H1 (cell line): Measurements from ENCODE around the gene HS3ST3B1.

Experiments used
- EP300 ChIP-seq, 2 experiments: IDR thresholded peaks; 1 replicate in 1 of 2; 2 replicates in 1 of 2; pipeline ENCODE4 v1.6.1; 2011 to 2012; ENCODE audit warnings: low read depth in 2 of 2, low read length in 2 of 2, mild to moderate bottlenecking in 2 of 2, borderline replicate concordance in 1 of 2, inconsistent platforms in 1 of 2, moderate library complexity in 1 of 2
- EZH2 ChIP-seq: fragments of 200-600 bp; sonication (generic); IDR thresholded peaks from 2 replicates; pipeline ENCODE4 v1.7.1; 2012; ENCODE audit warnings: low read depth, mild to moderate bottlenecking, moderate library complexity, low read length, inconsistent platforms; ENCODE audit not compliant: severe bottlenecking
- GTF2F1 ChIP-seq: IDR thresholded peaks from 2 replicates; pipeline ENCODE4 v1.6.1; 2012; ENCODE audit warnings: low read depth, low read length, improper control_type of control experiment, borderline replicate concordance
- HDAC6 ChIP-seq: IDR thresholded peaks from one replicate; pipeline ENCODE4 v1.7.1; 2012; ENCODE audit warnings: low read depth, mild to moderate bottlenecking, inconsistent platforms, low read length, moderate library complexity
- JUN ChIP-seq: IDR thresholded peaks from 2 replicates; pipeline ENCODE4 v1.6.1; 2011; ENCODE audit warnings: low read depth, mild to moderate bottlenecking, improper control_type of control experiment, low read length
- JUND ChIP-seq: IDR thresholded peaks from 2 replicates; pipeline ENCODE4 v1.6.1; 2011; ENCODE audit warnings: mild to moderate bottlenecking, improper control_type of control experiment, low read length
- KDM5A ChIP-seq: fragments of 200-600 bp; IDR thresholded peaks from 2 replicates; pipeline ENCODE4 v1.7.1; 2012; ENCODE audit warnings: mild to moderate bottlenecking, low read length, inconsistent platforms, mixed read lengths
- MAX ChIP-seq: IDR thresholded peaks from 2 replicates; pipeline ENCODE4 v1.6.1; 2012; ENCODE audit warnings: inconsistent platforms
- POLR2A ChIP-seq, 2 experiments: IDR thresholded peaks; 1 replicate in 1 of 2; 2 replicates in 1 of 2; pipeline ENCODE4 v1.6.1; 2011; ENCODE audit warnings: low read depth in 2 of 2, low read length in 2 of 2, mild to moderate bottlenecking in 2 of 2; ENCODE audit errors: control extremely low read depth in 1 of 2
- SUZ12 ChIP-seq: fragments of 200-600 bp; sonication (generic); IDR thresholded peaks from 2 replicates; pipeline ENCODE4 v1.6.1; 2012; ENCODE audit warnings: mild to moderate bottlenecking, inconsistent platforms, low read length, moderate library complexity, mixed read lengths
- USF2 ChIP-seq: IDR thresholded peaks from 2 replicates; pipeline ENCODE4 v1.6.1; 2011; ENCODE audit warnings: low read length, improper control_type of control experiment
- YY1 ChIP-seq: IDR thresholded peaks from 2 replicates; pipeline ENCODE4 v1.6.1; 2011; ENCODE audit warnings: low read depth, mild to moderate bottlenecking, low read length
- TF ChIP-seq, protein P1 (sequence below), 3 experiments: IDR thresholded peaks; 1 replicate in 2 of 3; 2 replicates in 1 of 3; pipeline versions ENCODE4 v1.5.1 to v1.6.1; 2011; ENCODE audit warnings: low read length in 3 of 3, mild to moderate bottlenecking in 3 of 3, inconsistent platforms in 2 of 3, low read depth in 1 of 3, moderate library complexity in 1 of 3; ENCODE audit not compliant: insufficient read depth in 1 of 3; ENCODE audit errors: control extremely low read depth in 1 of 3

DNA sequence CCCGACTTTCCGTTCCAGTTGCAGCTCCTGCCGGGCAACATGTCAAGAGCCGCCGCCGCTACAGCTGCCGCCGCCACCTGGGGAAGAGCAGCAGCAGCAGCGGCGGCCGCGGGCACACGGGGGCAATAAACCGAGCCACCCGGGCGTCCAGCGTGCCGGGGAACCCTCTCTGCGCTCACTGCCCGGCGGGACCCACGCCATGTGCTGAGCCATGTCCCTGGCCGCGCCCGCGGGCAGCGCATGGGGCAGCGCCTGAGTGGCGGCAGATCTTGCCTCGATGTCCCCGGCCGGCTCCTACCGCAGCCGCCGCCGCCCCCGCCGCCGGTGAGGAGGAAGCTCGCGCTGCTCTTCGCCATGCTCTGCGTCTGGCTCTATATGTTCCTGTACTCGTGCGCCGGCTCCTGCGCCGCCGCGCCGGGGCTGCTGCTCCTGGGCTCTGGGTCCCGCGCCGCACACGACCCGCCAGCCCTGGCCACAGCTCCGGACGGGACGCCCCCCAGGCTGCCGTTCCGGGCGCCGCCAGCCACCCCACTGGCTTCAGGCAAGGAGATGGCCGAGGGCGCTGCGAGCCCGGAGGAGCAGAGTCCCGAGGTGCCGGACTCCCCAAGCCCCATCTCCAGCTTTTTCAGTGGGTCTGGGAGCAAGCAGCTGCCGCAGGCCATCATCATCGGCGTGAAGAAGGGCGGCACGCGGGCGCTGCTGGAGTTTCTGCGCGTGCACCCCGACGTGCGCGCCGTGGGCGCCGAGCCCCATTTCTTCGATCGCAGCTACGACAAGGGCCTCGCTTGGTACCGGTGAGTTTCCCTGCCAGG lies 604 bp downstream of the HS3ST3B1 start:
- TF ChIP-seq KDM5A, result no peak
- peak; percentile 13 for TF ChIP-seq EZH2
- TF ChIP-seq SUZ12, result peak; percentile 37; the same call in 1 of the 2 replicates
- TF ChIP-seq, protein P1, sequence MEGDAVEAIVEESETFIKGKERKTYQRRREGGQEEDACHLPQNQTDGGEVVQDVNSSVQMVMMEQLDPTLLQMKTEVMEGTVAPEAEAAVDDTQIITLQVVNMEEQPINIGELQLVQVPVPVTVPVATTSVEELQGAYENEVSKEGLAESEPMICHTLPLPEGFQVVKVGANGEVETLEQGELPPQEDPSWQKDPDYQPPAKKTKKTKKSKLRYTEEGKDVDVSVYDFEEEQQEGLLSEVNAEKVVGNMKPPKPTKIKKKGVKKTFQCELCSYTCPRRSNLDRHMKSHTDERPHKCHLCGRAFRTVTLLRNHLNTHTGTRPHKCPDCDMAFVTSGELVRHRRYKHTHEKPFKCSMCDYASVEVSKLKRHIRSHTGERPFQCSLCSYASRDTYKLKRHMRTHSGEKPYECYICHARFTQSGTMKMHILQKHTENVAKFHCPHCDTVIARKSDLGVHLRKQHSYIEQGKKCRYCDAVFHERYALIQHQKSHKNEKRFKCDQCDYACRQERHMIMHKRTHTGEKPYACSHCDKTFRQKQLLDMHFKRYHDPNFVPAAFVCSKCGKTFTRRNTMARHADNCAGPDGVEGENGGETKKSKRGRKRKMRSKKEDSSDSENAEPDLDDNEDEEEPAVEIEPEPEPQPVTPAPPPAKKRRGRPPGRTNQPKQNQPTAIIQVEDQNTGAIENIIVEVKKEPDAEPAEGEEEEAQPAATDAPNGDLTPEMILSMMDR (IDR thresholded peaks at IDR 0.05; ENCODE audit: control extremely low read depth in 1 of 3, insufficient read depth in 1 of 3, low read depth in 1 of 3, low read length in 3 of 3), result peak in 1 of 3 experiments; percentile 12; a peak in 1 of 4 replicates
- no peak for TF ChIP-seq JUN
- TF ChIP-seq EP300 (IDR thresholded peaks at IDR 0.05; ENCODE audit: borderline replicate concordance in 1 of 2, low read depth in 2 of 2, low read length in 2 of 2), result no peak
- no peak for TF ChIP-seq GTF2F1
- no peak for TF ChIP-seq HDAC6
- peak; percentile 70; the same call in 1 of the 2 replicates for TF ChIP-seq MAX
- TF ChIP-seq USF2, result no peak
- no peak for TF ChIP-seq YY1
- TF ChIP-seq POLR2A (IDR thresholded peaks at IDR 0.05; ENCODE audit: control extremely low read depth in 1 of 2, low read depth in 2 of 2, low read length in 2 of 2), result no peak
- no peak for TF ChIP-seq JUND
